H1 (cell line): ENCODE measurements around the gene AGER. TPM values are rescaled to one million over a fixed set of nuclear protein-coding genes. Genes with fewer than 3 reads are reported as not detected.

Experiments used
- CTCF ChIA-PET: fragments of 300-600 bp; sonication (Branson Sonifier 250); formaldehyde crosslinking; loops from one replicate; lab custom pipeline; 2021; ENCODE audit not compliant: partially characterized antibody; lab: Charles Lee
- POLR2A ChIA-PET: fragments of 300-600 bp; sonication (Branson Sonifier 250); formaldehyde crosslinking; loops from one replicate; lab custom pipeline; 2021; ENCODE audit warnings: inconsistent platforms; ENCODE audit not compliant: partially characterized antibody; lab: Charles Lee
- DNase-seq, 2 experiments: peaks; one replicate each; pipeline versions ENCODE4 v3.0.0 to v3.0.0-alpha.2; 2010 to 2022; ENCODE audit warnings: low spot score in 2 of 2, low read depth in 1 of 2, mixed read lengths in 1 of 2
- FAIRE-seq: peaks from 2 replicates; lab custom pipeline; 2011; peaks lifted over from hg19 to GRCh38; lab: Jason Lieb, UNC
- H2AFZ ChIP-seq: 2 replicates; pipeline ENCODE4 v1.8.1; 2012; ENCODE audit warnings: low read length, inconsistent platforms
- H2AK5ac ChIP-seq: 2 replicates; pipeline ENCODE4 v1.6.1; 2013; ENCODE audit warnings: low read depth, low read length
- H2BK120ac ChIP-seq: replicated peaks from 2 replicates; pipeline ENCODE3; 2013; ENCODE audit warnings: low read depth, low read length, inconsistent platforms
- H2BK12ac ChIP-seq: 2 replicates; pipeline ENCODE4 v1.6.1; 2013; ENCODE audit warnings: low read depth, low read length
- H2BK15ac ChIP-seq: 2 replicates; pipeline ENCODE4 v1.6.1; 2013; ENCODE audit warnings: low read length
- H2BK20ac ChIP-seq: 2 replicates; pipeline ENCODE4 v1.6.1; 2013; ENCODE audit warnings: low read length
- H2BK5ac ChIP-seq: 2 replicates; pipeline ENCODE4 v1.6.1; 2013; ENCODE audit warnings: low read depth, low read length
- H3K14ac ChIP-seq: 2 replicates; pipeline ENCODE4 v1.6.1; 2013; ENCODE audit warnings: inconsistent platforms; ENCODE audit not compliant: insufficient read length
- H3K18ac ChIP-seq: 2 replicates; pipeline ENCODE4 v1.6.1; 2013; ENCODE audit warnings: low read length; ENCODE audit errors: extremely low read depth
- H3K23ac ChIP-seq: 2 replicates; pipeline ENCODE4 v1.6.1; 2013; ENCODE audit warnings: inconsistent platforms; ENCODE audit not compliant: insufficient read length
- H3K23me2 ChIP-seq: 2 replicates; pipeline ENCODE4 v1.6.1; 2013; ENCODE audit warnings: low read depth, low read length
- H3K27ac ChIP-seq: 2 replicates; pipeline ENCODE4 v1.6.1; 2011; ENCODE audit warnings: low read depth, low read length, inconsistent platforms
- H3K27me3 ChIP-seq, 4 experiments: replicated peaks in 1 of 4; 1 replicate in 1 of 4; 2 replicates in 3 of 4; pipeline versions ENCODE4 v1.6.1 to v1.8.1; 2011 to 2013; ENCODE audit warnings: low read length in 3 of 4, mild to moderate bottlenecking in 3 of 4, inconsistent platforms in 2 of 4, mixed read lengths in 2 of 4, moderate library complexity in 1 of 4; ENCODE audit not compliant: control insufficient read depth in 3 of 4, insufficient read depth in 3 of 4; ENCODE audit errors: extremely low read depth in 1 of 4
- H3K36me3 ChIP-seq, 4 experiments: 2 replicates each; pipeline versions ENCODE4 v1.6.1 to v1.8.1; 2011 to 2013; ENCODE audit warnings: mild to moderate bottlenecking in 4 of 4, low read length in 3 of 4, moderate library complexity in 2 of 4, control low read depth in 1 of 4, inconsistent platforms in 1 of 4; ENCODE audit not compliant: insufficient read depth in 4 of 4, control insufficient read depth in 2 of 4
- H3K4ac ChIP-seq: replicated peaks from 2 replicates; pipeline ENCODE3; 2013; ENCODE audit warnings: low read length, low read depth, mixed read lengths, inconsistent platforms; ENCODE audit not compliant: insufficient read length
- H3K4me1 ChIP-seq, 4 experiments: replicated peaks in 1 of 4; 1 replicate in 1 of 4; 2 replicates in 3 of 4; pipeline versions ENCODE4 v1.6.1 to v1.8.1; 2011 to 2013; ENCODE audit warnings: low read length in 3 of 4, inconsistent platforms in 2 of 4, mixed read lengths in 1 of 4; ENCODE audit not compliant: insufficient read depth in 4 of 4, control insufficient read depth in 3 of 4
- H3K4me2 ChIP-seq, 2 experiments: 2 replicates each; pipeline versions ENCODE4 v1.6.1 to v1.8.1; 2011 to 2013; ENCODE audit warnings: low read depth in 2 of 2, low read length in 2 of 2, control low read depth in 1 of 2, inconsistent platforms in 1 of 2, mild to moderate bottlenecking in 1 of 2; ENCODE audit not compliant: insufficient read depth in 1 of 2
- H3K4me3 ChIP-seq, 4 experiments: fragments of 200-600, 300-600 bp in 1 of 4; sonication (generic), shearing (Covaris generic), sonication (Bioruptor Twin) in 1 of 4; 2 replicates each; pipeline versions ENCODE4 v1.5.1 to v1.8.1; 2011 to 2016; ENCODE audit warnings: low read length in 4 of 4, low read depth in 3 of 4, control low read depth in 2 of 4, inconsistent platforms in 2 of 4, mild to moderate bottlenecking in 2 of 4, mixed read lengths in 1 of 4, moderate library complexity in 1 of 4; ENCODE audit not compliant: insufficient read depth in 2 of 4; ENCODE audit errors: extremely low read depth in 1 of 4
- H3K56ac ChIP-seq: replicated peaks from 2 replicates; pipeline ENCODE3; 2013; ENCODE audit warnings: low read depth, mild to moderate bottlenecking, mixed read lengths, low read length, inconsistent platforms; ENCODE audit not compliant: insufficient read length
- H3K79me1 ChIP-seq: 2 replicates; pipeline ENCODE4 v1.6.1; 2013; ENCODE audit warnings: low read depth, low read length, control low read depth
- H3K79me2 ChIP-seq, 2 experiments: 2 replicates each; pipeline versions ENCODE4 v1.6.1 to v1.8.1; 2012 to 2013; ENCODE audit warnings: low read length in 2 of 2, mild to moderate bottlenecking in 2 of 2, inconsistent platforms in 1 of 2; ENCODE audit not compliant: insufficient read depth in 2 of 2, control insufficient read depth in 1 of 2
- H3K9ac ChIP-seq, 4 experiments: replicated peaks in 1 of 4; 1 replicate in 1 of 4; 2 replicates in 3 of 4; pipeline versions ENCODE4 v1.6.1 to v1.8.1; 2011 to 2013; ENCODE audit warnings: low read depth in 3 of 4, low read length in 3 of 4, control low read depth in 2 of 4, mild to moderate bottlenecking in 2 of 4, moderate library complexity in 2 of 4, inconsistent platforms in 1 of 4; ENCODE audit errors: extremely low read depth in 1 of 4
- H3K9me3 ChIP-seq, 2 experiments: 2 replicates each; pipeline versions ENCODE4 v1.6.1 to v1.8.1; 2012 to 2013; ENCODE audit warnings: mild to moderate bottlenecking in 2 of 2, moderate library complexity in 2 of 2, control low read depth in 1 of 2, inconsistent platforms in 1 of 2, low read depth in 1 of 2, low read length in 1 of 2, mixed read lengths in 1 of 2; ENCODE audit not compliant: insufficient read depth in 2 of 2
- H4K20me1 ChIP-seq, 2 experiments: replicated peaks in 1 of 2; 2 replicates each; pipeline versions ENCODE3 to v1.8.1; 2011 to 2013; ENCODE audit warnings: inconsistent platforms in 2 of 2, low read length in 2 of 2, mild to moderate bottlenecking in 1 of 2; ENCODE audit not compliant: insufficient read depth in 2 of 2, control insufficient read depth in 1 of 2
- H4K5ac ChIP-seq: 2 replicates; pipeline ENCODE4 v1.6.1; 2013; ENCODE audit warnings: low read length, low read depth, mixed read lengths, inconsistent platforms; ENCODE audit not compliant: insufficient read length
- H4K8ac ChIP-seq: 2 replicates; pipeline ENCODE4 v1.8.0; 2013; ENCODE audit warnings: mild to moderate bottlenecking, moderate library complexity, low read length, inconsistent platforms; ENCODE audit not compliant: insufficient read depth; ENCODE audit errors: extremely low read depth
- H4K91ac ChIP-seq: replicated peaks from 2 replicates; pipeline ENCODE3; 2013; ENCODE audit warnings: low read length, mixed read lengths, inconsistent platforms; ENCODE audit not compliant: insufficient read length
- ASH2L ChIP-seq: fragments of 200-600, 300-600 bp; sonication (generic); IDR thresholded peaks from one replicate; pipeline ENCODE4 v1.7.1; 2017; ENCODE audit warnings: low read length
- JUND ChIP-seq: IDR thresholded peaks from 2 replicates; pipeline ENCODE4 v1.6.1; 2011; ENCODE audit warnings: mild to moderate bottlenecking, improper control_type of control experiment, low read length
- KDM1A ChIP-seq: fragments of 200-600, 300-600 bp; sonication (generic); IDR thresholded peaks from 2 replicates; pipeline ENCODE4 v1.7.1; 2016; ENCODE audit warnings: mild to moderate bottlenecking, low read length, borderline replicate concordance
- POLR2AphosphoS5 ChIP-seq: IDR thresholded peaks from 2 replicates; pipeline ENCODE4 v1.6.1; 2011; ENCODE audit warnings: low read depth, low read length
- RNF2 ChIP-seq: fragments of 200-900, 300-1000 bp; sonication (generic); IDR thresholded peaks from 2 replicates; pipeline ENCODE4 v1.7.1; 2016; ENCODE audit warnings: borderline replicate concordance, low read depth, mild to moderate bottlenecking, antibody characterized with exemption, low read length; ENCODE audit not compliant: poor library complexity, severe bottlenecking; ENCODE audit errors: missing control alignments
- SAP30 ChIP-seq: fragments of 300-600 bp; sonication (generic); IDR thresholded peaks from 2 replicates; pipeline ENCODE4 v1.7.1; 2012; ENCODE audit warnings: low read length, moderate library complexity, mild to moderate bottlenecking, inconsistent platforms; ENCODE audit not compliant: insufficient read depth, insufficient replicate concordance
- TAF1 ChIP-seq: IDR thresholded peaks from 2 replicates; pipeline ENCODE4 v1.6.1; 2011; ENCODE audit warnings: mild to moderate bottlenecking, low read depth, low read length
- WGBS, 2 experiments: shearing (Covaris generic) in 1 of 2; methylation state at CpG; one replicate each; pipeline versions ENCODE4 v1.1.6 to v1.1.7; 2013 to 2015; ENCODE audit warnings: low lambda C conversion rate in 2 of 2, mixed read lengths in 2 of 2, inconsistent platforms in 1 of 2, low coverage in 1 of 2, missing lambda C conversion rate in 1 of 2; ENCODE audit not compliant: insufficient replicate concordance in 2 of 2, insufficient coverage in 1 of 2, insufficient read length in 1 of 2; ENCODE audit errors: extremely low coverage in 1 of 2, missing lambda C conversion rate in 1 of 2; 5-methylcytosine and 5-hydroxymethylcytosine counted together
- polyA plus RNA-seq, 7 experiments: library from polyadenylated mRNA; depleted of rRNA in 3 of 7; stranded (reverse) in 5 of 7; unstranded in 2 of 7; fragments of >200 nt in 5 of 7; fragments of 200-250 nt in 2 of 7; gene quantifications; 1 replicate in 5 of 7; 2 replicates in 1 of 7; 4 replicates in 1 of 7; pipeline versions ENCODE4 v1.2.1 to v1.2.3, GENCODE V29; 2011 to 2013; ENCODE audit warnings: missing spikeins in 2 of 7, mixed read lengths in 2 of 7
- total RNA-seq: library from RNA; stranded (reverse); fragmentation: NEBNext Ultra II Directional; extraction: Animal tissue kit (Norgen Biotek cat#: 25700); gene quantifications from 2 replicates; pipeline ENCODE4 v1.2.1, GENCODE V29; 2021

AGER gene
- total and polyA plus RNA-seq, 2 of the 8 experiments (the other 6 are each of a cell fraction or from before 2014, with no cell fraction given) = 3.8 to 10.9 TPM

DNA sequence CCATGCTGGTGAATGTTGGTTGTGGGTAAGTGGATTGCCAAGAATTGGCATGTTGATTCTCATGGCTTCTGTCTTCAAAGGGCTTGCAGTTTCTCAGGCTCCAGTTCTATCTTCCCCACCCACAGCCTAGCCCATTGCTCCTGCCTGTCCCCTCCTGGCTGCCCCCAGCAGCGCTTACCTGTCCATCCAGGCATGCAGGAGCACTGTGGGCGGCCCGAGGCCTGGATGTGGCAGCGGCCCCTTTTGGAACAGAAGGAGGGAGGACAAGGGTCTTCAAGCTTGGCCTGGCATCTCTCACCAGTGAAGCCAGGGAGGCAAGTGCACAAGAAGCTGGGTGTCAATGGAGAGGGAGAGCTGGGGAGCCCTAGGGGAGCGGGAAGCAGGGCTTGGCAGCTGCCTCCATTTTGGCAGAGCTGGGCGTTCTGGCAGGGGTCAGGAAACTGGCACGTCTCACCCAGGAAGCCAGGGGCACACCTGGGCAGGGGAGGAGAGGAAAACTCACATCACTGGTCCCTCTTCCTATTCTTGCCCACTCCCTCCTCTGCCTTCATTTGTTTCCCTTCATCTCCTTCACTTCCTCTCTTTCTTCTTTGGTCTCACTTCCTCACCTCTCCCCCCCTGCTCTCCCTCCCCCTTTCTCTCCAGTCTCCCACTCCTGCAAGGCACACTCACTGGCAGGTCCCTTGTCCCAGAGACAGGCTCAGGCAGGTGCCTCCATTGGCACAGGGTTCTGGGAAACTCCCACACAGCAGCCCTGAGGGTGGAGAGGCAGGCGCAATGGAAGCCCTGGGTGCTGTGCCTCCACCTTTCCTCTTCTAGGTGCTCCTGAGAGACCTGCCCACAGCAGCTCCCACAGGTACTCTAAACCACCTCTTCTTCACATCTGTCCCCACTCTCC lies 38.5 kb upstream of the AGER start:
- Histone ChIP-seq H2BK15ac (no peak overlapping the region), H3K36me3 (no peaks in the 10 kb centered on the region), H3K23me2 (no peaks in the 10 kb centered on the region), H3K79me1 (no peaks in the 10 kb centered on the region), H3K56ac (no peak overlapping the region), H2AK5ac (no peak overlapping the region), H2AFZ (no peak overlapping the region), H3K4me3 (no peak overlapping the region), H2BK120ac (no peak overlapping the region), H3K4ac (no peak overlapping the region), H4K20me1 (no peaks in the 10 kb centered on the region), H3K9ac (no peak overlapping the region), H3K4me1 (peaks cover 0 to 9% (median under 1%) of the 10 kb centered on the region in 4 experiments; a peak in 1 of 7 replicates), H3K18ac (no peak overlapping the region), H3K14ac (no peak overlapping the region), H3K9me3 (no peaks in the 10 kb centered on the region), H3K27ac (no peak overlapping the region), H3K79me2 (no peaks in the 10 kb centered on the region), H4K91ac (no peak overlapping the region), H2BK5ac (peak overlapping the region; percentile 52; the same call in 1 of the 2 replicates), H2BK12ac (no peak overlapping the region), H2BK20ac (no peak overlapping the region), H3K4me2 (no peak overlapping the region), H4K5ac (no peak overlapping the region), H4K8ac (no peak overlapping the region; the same call in 1 of the 2 replicates), H3K23ac (no peak overlapping the region), H3K27me3 (no peaks in the 10 kb centered on the region)
- CTCF ChIA-PET = interaction anchor here (0.7 to 1.1 kb wide), 2 partner anchors 138 to 259 kb away, joined by 3 read pairs; no protein-coding TSS in a partner anchor
- WGBS, 2 experiments = 92% methylated on average over 8 of the region's 8 CpGs; no CpG with 5 or more reads in 1 of the 2 experiments
- FAIRE-seq (no peak), DNase-seq (no peak)
- POLR2A ChIA-PET = no interaction called here
- TF ChIP-seq KDM1A = no peak
- no peak for TF ChIP-seq JUND
- no peak for TF ChIP-seq SAP30
- no peak for TF ChIP-seq RNF2
- TF ChIP-seq ASH2L = no peak
- no peak for TF ChIP-seq POLR2AphosphoS5
- no peak for TF ChIP-seq TAF1
